Kasumi-1 (cell line): ENCODE results near the gene SGF29.
"Not testable (repeated sequence)": the region's sequence is repeated elsewhere in the genome, so short reads cannot be mapped to it uniquely, and the experiment has no call there.

Experiments
- DNase-seq, 2 experiments: peaks; one replicate each; lab custom pipeline; 2025; lab: John Stamatoyannopoulos, UW

The SGF29 gene

DNA sequence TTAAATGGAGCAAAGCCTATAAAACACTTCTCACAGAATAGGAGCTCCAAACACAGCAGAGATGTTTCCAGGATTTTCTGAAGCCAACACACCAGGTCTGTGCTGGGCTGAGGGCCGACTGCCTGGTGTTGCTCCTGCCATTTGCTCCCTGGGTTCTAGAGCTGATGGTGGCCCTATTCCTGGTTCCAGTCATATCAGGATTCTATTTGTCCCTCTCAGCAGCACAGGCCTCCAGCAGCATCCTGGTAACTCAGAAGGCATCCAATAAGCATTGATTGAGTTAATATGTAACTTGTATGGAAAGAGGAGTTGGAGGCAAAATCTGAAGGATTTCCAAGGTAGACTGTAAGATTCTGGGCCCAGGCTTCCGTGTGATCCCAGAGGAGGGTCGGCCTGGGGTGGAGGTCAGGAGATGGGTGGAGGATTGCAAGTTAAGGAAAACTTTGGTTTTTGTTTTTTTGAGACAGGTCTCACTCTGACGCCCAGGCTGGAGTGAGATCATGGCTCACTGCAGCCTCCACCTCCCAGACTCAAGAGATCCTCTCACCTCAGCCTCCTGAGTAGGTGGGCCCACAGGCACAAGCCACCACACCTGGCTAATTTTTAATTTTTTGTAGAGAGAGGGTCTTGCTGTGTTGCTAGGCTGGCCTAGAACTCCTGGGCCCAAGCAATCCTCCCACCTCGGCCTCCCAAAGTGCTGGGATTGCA, 20.6 kb upstream of the SGF29 start:
- DNase-seq = no peak

- no peak for DNase-seq
These were observed 19.0 kb upstream of the SGF29 start for GRCh38 chr16:28534542-28535373.

- DNase-seq = no peak
These were observed 16.6 kb upstream of the SGF29 start for GRCh38 chr16:28537076-28537475.

DNA sequence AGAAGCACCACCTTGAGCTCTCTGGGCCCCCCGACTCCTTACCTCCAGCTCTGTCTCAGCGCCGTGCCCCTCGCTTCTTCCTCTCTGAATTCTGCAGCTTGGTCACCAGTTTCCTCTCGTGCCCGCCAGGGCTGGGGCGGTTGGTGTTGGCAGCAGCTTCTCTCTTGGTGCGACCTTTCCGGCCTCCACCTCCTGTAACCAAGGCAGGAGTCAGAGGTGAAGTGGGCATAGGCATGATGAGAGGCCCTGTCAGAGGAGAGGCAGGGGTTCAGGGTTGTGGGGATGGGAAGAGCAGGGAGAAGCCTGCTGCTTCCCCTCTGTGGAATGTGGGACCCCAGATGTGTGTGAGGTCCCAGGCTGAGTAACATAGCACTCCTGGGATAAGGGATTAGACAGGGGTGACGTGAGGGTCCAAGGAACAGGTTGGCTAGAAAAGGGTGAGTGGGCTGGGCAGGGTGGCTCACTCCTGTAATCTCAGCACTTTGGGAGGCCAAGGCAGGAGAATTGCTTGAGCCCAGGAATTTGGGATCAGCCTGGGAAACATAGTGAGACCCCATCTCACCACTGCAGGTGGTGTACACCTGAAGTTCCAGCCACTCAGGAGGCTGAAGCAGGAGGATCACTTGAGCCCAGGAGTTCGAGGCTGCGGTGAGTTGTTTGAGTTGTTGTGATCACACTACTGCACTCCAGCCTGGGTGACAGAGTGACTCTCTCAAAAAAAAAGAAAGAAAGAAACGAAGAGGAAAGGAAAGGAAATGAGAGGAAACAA, 15.6 kb upstream of the SGF29 start:
- no peak for DNase-seq

DNA sequence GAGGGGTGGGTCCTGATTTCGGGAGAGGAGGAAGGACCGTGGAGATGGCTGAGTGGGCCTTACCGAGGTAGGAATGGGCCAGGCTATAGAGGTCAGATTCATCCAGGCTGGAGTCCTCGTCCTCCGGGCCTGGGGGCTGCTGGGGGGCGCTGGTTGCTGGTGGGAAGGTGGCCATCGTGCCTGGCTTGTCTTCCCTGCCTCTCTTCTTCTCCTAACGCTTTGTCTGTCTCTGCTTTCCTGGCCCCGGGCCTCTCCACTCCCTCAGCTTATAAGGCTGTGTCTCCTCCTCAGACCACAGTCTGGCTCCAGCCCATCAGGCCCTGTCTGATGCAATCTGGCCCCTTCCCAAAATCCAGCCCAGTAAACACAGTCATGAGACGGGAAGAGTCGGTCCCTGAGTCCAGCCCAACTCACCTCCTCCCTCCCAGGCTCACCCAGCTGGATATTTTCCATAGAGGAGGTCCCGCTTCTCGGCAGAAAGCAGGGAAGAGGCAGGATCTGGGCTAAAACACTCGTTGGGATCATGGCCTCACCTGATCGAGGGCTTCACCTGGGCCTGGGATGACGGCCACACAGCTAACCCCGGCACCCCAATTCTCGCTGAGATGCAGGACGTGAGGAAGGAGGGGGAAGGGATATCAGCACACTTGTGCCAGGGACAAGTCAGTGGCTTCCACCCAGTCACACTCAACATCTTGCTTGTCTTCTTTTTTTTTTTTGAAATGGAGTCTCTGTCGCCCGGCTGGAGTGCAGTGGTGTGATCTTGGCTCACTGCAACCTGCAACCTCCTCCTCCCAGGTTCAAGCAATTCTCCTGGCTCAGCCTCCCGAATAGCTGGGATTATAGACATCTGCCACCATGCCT, 14.8 kb upstream of the SGF29 start, which contains the start of gene NUPR1:
Gene NUPR1, minus strand, starts transcription at position 242 of the 864 bp plus-strand sequence. Its CDS starts 67 bp downstream, at position 175.
- no peak for DNase-seq

GRCh38 chr16:28540346-28540745, 13.4 kb upstream of the SGF29 start:
- DNase-seq = no peak

- DNase-seq = no peak
These were observed 11.1 kb upstream of the SGF29 start for GRCh38 chr16:28542646-28543045.

DNA sequence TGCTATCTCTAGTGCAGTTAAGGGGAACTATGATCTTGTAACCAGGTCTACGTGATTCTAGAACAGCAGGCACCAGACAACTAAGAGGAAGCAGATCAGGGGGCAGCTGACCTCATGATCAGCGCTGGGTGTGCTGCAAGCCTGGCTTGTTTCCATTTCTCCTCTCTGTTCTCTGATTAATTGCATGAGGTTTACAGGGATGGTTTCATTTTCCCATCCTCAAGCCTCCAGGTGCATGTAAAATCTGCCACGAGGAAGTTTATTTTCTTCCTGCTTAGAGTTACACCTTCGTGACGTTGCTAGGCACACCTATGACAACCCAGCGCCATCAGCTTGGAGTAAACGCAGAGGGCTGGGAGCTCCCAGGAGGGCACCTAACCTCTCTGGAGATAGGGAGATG, 10.6 kb upstream of the SGF29 start:
- peak; percentile 47 to 57 for DNase-seq

- no peak for DNase-seq
These were observed 8.7 kb upstream of the SGF29 start for GRCh38 chr16:28544998-28545397.

- not testable (repeated sequence) for DNase-seq
These were observed 7.8 kb upstream of the SGF29 start for GRCh38 chr16:28545964-28546363.

GRCh38 chr16:28546626-28547025, 7.1 kb upstream of the SGF29 start:
- DNase-seq = no peak

- DNase-seq = no peak
These were observed 5.4 kb upstream of the SGF29 start for GRCh38 chr16:28548306-28548802.

GRCh38 chr16:28549301-28549899, 4.3 kb upstream of the SGF29 start:
- peak; percentile 43 to 49 for DNase-seq

DNA sequence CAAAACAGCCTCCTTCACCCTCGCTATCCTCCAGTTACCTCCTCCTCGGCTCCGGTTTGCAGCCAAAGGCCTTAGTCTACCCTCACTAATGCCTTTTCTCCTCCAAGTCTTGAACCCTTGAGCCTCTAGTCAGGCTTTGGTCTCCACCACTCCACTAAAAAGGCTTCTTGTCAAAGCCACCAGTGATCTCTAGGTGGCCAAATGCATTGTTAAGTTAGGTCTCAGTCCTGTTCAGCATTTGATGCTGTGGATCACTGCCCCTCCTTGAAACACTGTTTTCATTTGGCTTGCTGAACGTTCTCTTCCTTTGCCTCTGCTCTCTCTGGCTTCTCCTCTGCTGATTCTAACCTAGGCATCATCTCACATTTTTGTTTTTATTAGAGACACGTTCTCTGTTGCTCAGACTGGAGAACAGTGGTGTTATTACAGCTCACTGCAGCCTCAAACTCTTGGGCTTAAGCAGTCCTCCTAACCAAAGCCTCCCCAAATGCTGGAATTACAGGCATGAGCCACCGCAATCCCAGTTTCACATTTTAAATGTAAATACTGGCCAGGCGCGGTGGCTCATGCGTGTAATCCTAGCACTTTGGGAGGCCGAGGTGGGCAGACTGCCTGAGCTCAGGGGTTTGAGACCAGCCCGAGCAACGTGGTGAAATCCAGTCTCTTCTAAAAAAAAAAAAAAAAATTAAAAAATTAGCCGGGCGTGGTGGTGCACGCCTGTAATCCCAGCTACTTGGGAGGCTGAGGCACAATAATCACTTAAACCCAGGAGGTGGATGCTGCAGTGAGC, 1.1 kb downstream of the SGF29 start:
- DNase-seq = no peak

- DNase-seq = no peak
These were observed 1.8 kb downstream of the SGF29 start for GRCh38 chr16:28555561-28555960.

GRCh38 chr16:28556914-28557320, 3.2 kb downstream of the SGF29 start:
- DNase-seq = no peak

DNA sequence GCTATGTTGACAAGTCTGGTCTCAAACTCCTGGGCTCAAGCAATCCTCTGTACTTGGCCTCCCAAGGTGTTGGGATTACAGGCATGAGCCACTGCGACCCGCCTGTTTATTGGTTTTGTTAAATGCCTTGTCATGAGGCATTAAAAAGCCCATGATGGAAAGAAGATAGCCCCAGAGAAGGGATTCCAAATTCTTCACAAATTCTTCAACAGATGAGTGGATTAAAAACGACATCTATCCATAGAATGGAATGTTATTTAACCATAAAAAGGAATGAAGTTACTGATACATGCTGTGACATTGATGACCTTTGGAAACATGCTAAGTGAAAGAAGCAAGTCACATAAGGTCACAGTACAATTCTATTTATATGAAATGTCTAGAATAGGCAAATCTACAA, 4.7 kb downstream of the SGF29 start:
- DNase-seq = no peak

- no peak for DNase-seq
These were observed 8.0 kb downstream of the SGF29 start for GRCh38 chr16:28561557-28562187.

DNA sequence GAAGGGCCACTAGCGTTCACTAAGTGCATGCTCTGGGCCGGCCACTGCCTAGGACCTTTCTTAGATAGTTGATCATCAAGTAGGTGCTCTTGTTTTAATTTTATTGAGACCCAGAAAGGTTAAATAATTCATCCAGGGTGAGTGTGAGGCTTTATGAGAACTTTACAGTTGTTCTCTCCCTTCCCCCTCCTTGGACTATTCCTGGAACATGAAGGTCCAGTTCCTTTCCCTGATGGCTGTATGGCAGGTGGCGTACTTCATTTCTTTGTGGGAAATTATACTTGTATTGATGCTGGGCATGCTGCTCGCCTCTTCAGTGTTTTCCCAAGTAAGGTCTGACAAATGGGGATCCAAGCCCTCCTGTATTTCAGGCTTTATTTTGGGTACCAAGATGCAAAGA, 8.5 kb downstream of the SGF29 start:
- no peak for DNase-seq

DNA sequence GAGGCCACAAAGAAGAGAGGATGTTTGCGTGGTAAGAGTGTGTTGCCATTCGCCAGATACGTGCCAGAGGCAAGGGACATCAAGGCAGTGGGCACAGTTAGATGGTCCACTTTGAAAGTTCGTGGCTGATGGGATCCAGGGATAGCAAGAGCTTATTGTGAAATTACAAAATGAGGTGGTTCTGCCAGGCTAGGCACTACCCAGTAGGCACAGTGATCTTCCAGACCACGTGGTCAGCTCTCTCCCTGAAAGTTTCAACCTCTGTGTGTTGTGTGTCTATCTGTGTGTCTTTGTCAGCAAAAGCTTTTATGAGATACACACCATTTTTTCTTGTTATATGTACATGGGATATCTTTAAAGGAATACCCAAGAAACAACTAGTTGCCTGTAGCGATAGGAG, 9.5 kb downstream of the SGF29 start:
- no peak for DNase-seq
